SKM-1 (cell line): ENCODE measurements around the gene NEK11.

Source experiments
- DNase-seq: peaks from one replicate; lab custom pipeline; 2025; ENCODE audit not compliant: unreplicated experiment; lab: John Stamatoyannopoulos, UW

The NEK11 gene

GRCh38 chr3:131221731-131222130 lies 195.1 kb downstream of the NEK11 start:
- no peak for DNase-seq

- no peak for DNase-seq
These were observed 195.9 kb downstream of the NEK11 start for GRCh38 chr3:131222599-131222998.

- peak; percentile 2 for DNase-seq
These were observed 197.0 kb downstream of the NEK11 start for GRCh38 chr3:131223373-131224289.

DNA sequence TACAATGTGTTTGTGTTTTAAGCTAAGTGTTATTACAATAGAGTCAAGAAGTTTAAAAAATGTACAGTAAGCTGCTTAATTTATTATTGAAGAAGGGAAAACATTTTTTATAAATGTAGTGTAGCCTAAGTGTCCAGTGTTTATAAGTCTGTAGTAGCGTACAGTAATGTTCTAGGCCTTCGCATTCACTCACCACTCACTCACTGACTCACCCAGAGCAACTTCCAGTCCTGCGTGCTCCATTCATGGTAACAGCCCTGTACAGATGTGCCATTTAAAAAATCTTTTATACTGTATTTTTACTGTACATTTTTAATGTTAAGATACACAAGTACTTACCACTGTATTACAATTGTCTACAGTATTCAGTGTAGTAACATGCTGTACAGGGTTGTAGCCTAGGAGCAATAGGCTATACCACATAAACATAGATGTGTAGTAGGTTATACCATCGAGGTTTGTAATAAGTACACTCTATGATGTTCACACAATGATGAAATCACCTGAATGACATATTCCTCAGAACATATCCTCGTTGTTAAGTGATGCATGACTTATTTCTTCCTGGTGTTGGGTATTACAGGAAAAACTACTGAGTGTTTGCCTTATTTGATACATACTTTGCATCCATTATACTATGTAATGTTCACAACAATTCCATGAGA lies 198.3 kb downstream of the NEK11 start:
- DNase-seq: no peak

DNA sequence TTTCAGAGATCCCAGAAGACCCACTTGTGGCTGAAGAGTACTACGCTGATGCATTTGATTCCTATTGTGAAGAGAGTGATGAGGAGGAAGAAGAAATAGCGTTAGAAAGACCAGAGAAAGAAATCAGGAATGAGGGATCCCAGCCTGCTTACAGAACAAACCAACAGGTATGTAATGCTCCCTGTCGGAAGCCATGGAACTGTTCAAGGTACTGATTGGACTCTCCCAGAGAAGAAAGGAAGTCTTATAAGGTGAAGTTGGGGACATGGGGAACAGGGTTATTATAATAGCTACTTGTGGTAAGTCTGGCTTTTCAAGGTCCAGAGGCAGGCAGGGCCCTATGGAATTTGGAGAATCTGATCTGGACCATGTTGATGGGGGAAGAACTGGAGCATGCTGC lies 201.8 kb downstream of the NEK11 start:
- DNase-seq: no peak

DNA sequence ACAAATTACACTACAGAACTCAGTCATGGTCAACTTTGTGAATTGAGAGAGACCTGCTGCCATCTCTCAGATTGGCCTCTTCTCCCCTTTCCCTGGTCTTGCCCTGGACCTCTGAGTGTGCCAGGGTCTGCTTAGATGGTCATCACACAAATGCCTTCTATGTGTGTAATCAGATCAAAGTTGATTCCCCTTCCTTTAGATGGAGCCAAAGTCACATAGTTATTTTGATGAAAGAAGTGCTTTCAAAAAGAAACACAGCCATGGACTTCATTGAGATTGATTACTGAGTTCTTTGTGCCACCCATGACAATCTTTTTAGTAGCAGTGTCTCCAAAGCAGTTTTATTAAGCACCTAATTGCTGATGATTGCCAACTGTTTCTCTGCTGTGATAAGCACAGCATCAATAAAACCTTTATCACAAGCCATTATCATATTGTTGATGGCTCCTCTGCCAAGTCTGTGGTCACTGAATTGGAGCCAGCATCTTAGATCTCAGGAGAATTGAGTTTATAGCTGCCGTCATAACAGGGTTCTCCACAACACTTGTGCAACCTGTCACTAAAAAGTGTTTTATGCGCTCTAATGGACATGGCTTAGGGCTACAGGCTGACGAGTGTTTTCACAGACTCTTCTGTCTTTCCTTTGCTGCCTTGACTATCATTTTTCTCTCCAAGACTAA lies 205.2 kb downstream of the NEK11 start:
- DNase-seq: no peak

GRCh38 chr3:131232711-131233267 lies 206.1 kb downstream of the NEK11 start:
- no peak for DNase-seq

- no peak for DNase-seq
These were observed 207.4 kb downstream of the NEK11 start for GRCh38 chr3:131233900-131234668.

DNA sequence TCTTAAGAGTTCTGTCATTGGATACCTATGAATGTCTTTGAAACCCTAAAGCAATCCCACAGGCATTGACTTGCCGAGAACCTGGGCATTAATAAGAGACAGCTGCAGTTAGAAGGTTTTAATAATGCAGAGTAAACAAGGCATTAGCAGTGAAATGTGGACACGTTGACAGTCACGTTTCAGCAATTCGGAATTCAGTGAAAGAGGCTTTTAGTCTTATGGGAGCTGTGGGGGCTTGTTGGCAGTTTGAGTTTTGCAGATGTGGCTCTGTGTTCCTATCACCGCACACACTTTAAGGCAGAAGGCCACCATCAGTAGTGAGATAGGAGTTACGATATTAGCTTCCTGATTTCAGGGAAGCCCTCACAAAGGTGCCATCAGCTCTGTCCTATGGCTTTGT lies 209.7 kb downstream of the NEK11 start:
- DNase-seq: no peak

GRCh38 chr3:131238496-131238895 lies 211.8 kb downstream of the NEK11 start:
- DNase-seq: no peak

GRCh38 chr3:131239267-131239666 lies 212.6 kb downstream of the NEK11 start:
- DNase-seq: no peak

GRCh38 chr3:131242201-131242600 lies 215.5 kb downstream of the NEK11 start:
- DNase-seq: no peak

- DNase-seq: no peak
These were observed 223.8 kb downstream of the NEK11 start for GRCh38 chr3:131250466-131250865.

GRCh38 chr3:131260525-131260924 lies 233.8 kb downstream of the NEK11 start:
- no peak for DNase-seq

DNA sequence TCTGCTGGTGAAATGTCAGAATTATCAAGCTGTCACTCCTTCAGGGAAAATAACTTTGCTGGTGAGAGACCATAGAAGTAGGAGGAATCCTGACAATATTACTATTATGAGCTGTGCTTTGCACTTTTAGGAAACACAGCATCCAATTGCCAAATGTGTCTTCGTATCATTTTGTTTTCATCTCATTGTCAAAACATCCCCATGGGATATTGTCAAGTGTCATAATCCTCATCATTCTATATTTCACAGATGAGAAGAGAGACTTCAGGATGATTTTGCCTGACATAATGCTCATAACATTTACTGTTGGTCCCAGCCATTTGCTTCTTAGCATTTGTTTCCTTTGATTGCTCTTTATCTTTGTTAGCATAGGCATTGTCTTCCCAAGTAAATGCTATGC lies 234.4 kb downstream of the NEK11 start:
- no peak for DNase-seq

- no peak for DNase-seq
These were observed 248.9 kb downstream of the NEK11 start for GRCh38 chr3:131275556-131275955.

DNA sequence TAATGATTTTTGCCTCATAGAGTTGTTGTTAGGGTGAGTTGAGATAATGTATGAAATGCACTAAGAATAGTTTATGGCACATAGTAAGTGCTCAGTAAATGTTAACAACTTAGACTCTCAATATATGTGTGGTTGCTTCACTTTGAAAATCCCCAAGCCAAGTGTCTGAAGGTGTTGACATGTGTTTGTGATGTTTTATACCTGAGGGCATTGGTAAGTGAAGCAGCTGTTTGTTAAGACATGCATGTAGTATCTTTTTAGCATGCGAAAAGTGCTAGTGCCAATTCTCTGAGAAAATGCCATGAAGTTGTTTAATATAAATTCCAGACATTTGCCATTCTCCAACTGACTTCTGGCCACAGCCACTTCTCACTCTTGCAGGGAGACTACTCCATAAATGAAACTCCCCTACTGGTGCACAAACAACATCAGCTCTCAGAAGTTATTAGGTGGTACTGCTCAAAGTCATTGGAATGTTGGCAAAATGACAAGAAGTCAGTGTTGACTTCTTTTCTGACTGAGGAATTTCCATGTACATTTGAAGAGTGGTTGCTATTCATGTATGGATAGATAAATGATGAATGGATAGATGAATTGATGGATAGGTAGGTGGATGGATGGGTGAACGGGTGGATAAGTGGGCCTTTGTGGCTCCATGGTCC lies 251.3 kb downstream of the NEK11 start:
- no peak for DNase-seq

- no peak for DNase-seq
These were observed 252.9 kb downstream of the NEK11 start for GRCh38 chr3:131279577-131279976.

DNA sequence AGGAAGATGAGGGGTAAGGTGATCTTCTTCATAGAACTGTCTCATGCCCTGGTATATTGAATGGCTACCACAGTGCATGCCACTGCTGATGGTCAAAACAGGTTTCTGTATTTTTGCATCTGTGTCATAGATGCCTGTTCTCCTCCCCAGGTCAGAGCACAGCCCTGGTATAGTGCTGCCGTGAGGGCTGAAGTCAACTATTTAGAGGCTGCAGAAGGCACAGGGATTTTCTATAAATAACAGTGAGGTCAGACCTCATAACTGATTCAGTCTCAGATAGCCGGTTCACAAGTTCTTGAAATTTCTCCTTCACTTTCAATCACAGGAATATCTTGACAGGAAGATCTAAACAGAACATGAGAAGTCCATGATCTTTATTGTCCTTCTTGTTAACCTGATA lies 255.7 kb downstream of the NEK11 start:
- DNase-seq: no peak

GRCh38 chr3:131282967-131283366 lies 256.3 kb downstream of the NEK11 start:
- no peak for DNase-seq
